Measurements from ENCODE around the gene PRR23E.

PRR23E gene

GRCh38 chr3:127170814-127171213 is 22.1 kb upstream of the PRR23E start:
- DNase-seq (ENCODE audit: low spot score) = no peak
- TF ChIP-seq, protein P1, sequence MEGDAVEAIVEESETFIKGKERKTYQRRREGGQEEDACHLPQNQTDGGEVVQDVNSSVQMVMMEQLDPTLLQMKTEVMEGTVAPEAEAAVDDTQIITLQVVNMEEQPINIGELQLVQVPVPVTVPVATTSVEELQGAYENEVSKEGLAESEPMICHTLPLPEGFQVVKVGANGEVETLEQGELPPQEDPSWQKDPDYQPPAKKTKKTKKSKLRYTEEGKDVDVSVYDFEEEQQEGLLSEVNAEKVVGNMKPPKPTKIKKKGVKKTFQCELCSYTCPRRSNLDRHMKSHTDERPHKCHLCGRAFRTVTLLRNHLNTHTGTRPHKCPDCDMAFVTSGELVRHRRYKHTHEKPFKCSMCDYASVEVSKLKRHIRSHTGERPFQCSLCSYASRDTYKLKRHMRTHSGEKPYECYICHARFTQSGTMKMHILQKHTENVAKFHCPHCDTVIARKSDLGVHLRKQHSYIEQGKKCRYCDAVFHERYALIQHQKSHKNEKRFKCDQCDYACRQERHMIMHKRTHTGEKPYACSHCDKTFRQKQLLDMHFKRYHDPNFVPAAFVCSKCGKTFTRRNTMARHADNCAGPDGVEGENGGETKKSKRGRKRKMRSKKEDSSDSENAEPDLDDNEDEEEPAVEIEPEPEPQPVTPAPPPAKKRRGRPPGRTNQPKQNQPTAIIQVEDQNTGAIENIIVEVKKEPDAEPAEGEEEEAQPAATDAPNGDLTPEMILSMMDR (IDR thresholded peaks at IDR 0.05; ENCODE audit: extremely low read depth, insufficient read depth, missing control alignments) = no peak
- in situ Hi-C loops (cut with MboI; ENCODE audit: low pct_unique_long_range_greater_than_20kb, low sequenced_read_pairs, unreplicated experiment) = no loop called here

- TF ChIP-seq, protein P1 (IDR thresholded peaks at IDR 0.05; ENCODE audit: extremely low read depth, insufficient read depth, missing control alignments) = no peak
- DNase-seq (ENCODE audit: low spot score) = no peak
- in situ Hi-C loops (cut with MboI; ENCODE audit: low pct_unique_long_range_greater_than_20kb, low sequenced_read_pairs, unreplicated experiment) = no loop called here
Observed at GRCh38 chr3:127171320-127171719, 21.6 kb upstream of the PRR23E start.

GRCh38 chr3:127171721-127172120 is 21.2 kb upstream of the PRR23E start:
- TF ChIP-seq, protein P1 (IDR thresholded peaks at IDR 0.05; ENCODE audit: extremely low read depth, insufficient read depth, missing control alignments) = no peak
- DNase-seq (ENCODE audit: low spot score) = no peak
- in situ Hi-C loops (cut with MboI; ENCODE audit: low pct_unique_long_range_greater_than_20kb, low sequenced_read_pairs, unreplicated experiment) = no loop called here

DNA sequence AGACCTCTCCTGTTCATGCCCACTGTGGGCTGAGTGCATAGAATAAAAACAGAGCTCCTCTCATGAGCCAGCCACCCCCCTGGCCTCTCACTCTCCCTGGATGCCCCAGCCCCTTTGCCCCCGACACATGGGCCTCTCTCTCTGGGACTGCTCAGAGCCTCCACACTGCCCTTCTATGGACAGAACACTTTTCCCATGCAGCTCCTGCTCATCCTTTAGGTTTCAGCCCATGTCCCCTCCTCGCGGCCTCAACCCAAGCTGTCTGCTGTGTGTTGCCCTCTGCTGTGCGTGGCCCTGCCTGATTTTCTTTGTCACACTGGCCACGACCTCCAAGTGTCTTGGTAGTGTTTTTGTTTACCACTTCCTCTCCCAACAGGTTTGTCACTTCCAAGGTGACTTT is 20.7 kb upstream of the PRR23E start:
- no peak for DNase-seq (ENCODE audit: low spot score)
- in situ Hi-C loops (cut with MboI; ENCODE audit: low pct_unique_long_range_greater_than_20kb, low sequenced_read_pairs, unreplicated experiment) = no loop called here
- TF ChIP-seq, protein P1 (IDR thresholded peaks at IDR 0.05; ENCODE audit: extremely low read depth, insufficient read depth, missing control alignments) = no peak

DNA sequence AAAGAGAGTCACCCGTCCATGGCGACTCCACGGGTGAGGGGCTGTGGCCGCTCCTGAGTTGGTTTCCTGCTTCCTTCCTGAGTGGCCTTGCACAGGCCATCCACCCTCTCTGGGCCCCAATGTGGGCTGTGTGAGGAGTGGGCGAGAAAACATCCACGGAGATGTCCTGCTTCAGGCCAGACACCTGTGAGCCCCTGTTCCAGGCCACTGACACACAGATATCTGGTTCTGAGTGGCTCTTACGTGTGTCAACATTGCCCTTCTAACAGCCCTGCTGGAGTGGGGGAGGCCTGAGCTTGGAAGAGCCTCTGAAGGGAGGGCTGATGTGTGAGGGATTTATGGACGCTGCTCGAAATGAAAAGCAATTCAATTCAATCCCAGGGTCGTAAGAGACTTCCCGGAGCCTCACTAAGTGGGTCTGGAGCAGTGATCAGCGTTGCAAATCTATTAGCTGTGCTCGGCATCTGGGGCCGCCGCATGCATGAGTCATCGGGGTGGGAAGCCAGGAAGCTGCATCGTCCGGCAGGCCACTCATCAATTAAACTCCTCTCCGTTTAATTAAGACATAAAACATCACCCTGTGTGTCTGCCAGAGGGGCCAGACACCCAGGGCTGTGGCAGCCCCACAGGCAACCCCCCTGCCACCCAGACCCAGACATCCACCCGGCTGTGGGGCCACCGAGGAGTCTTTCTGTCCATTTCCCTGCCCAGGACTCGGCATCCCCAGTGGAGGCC is 20.0 kb upstream of the PRR23E start:
- in situ Hi-C loops (cut with MboI; ENCODE audit: low pct_unique_long_range_greater_than_20kb, low sequenced_read_pairs, unreplicated experiment) = no loop called here
- no peak for DNase-seq (ENCODE audit: low spot score)
- TF ChIP-seq, protein P1 (IDR thresholded peaks at IDR 0.05; ENCODE audit: extremely low read depth, insufficient read depth, missing control alignments) = no peak

DNA sequence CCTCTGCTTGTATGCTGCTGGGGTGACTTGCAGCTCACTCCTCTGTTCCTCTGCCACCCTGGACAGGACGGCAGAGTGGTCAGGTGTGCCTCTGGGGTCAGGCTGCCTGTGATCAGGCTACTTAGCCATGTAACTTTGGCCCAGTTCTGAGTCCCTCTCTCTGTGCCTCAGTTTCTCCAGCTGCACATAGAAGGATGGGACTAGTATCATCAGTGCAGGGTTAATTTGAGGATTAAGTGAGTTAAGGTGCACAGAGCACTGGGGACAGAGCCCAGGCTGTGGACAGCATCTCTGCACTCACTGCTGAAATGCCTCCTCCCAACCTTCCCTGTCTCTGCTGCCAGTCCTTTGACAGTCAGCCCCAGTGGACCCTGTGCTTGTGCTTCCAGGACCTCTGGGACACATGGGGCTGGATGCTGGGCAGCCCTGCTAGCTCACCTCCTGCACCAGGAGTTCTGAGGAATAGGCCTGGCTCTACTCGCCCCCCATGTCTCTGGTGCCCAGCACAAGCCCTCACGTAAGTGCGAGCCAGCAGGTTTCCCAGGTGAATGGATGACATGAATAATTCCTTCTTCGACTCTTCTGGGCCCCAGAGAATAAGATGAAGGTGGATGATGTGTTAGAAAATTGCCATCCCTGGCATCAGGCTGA is 19.3 kb upstream of the PRR23E start:
- in situ Hi-C loops (cut with MboI; ENCODE audit: low pct_unique_long_range_greater_than_20kb, low sequenced_read_pairs, unreplicated experiment) = no loop called here
- TF ChIP-seq, protein P1 (IDR thresholded peaks at IDR 0.05; ENCODE audit: extremely low read depth, insufficient read depth, missing control alignments) = no peak

More for the DNA sequence above, 19.3 kb upstream of the PRR23E start:
- no peak for DNase-seq (ENCODE audit: low spot score)

Measured in GM13977 (cell line).